ENCODE results near the gene MRPS14. TPM values are rescaled to one million over a fixed set of nuclear protein-coding genes. Genes with fewer than 3 reads are reported as not detected.

Gene MRPS14
- polyA plus RNA-seq, 1 of the 3 experiments (the other 2 are of a cell fraction) = 18.2 TPM

- H3K27ac ChIP-seq (ENCODE audit: low read depth in 2 of 2, low read length in 1 of 2) = peak overlapping the region in 1 of 2 experiments; percentile 83; a peak in 2 of 4 replicates
- H3K4me1 ChIP-seq (ENCODE audit: control insufficient read depth in 1 of 2, insufficient read depth in 2 of 2, low read depth in 1 of 2, low read length in 1 of 2) = peaks cover 8 to 13% of the 10 kb centered on the region in 2 experiments; a peak in 2 of 4 replicates
- H3K9me3 ChIP-seq = no peaks in the 10 kb centered on the region
- no peak overlapping the region for H2AFZ ChIP-seq (ENCODE audit: low read depth)
- peak; percentile 44 for DNase-seq
- CTCF ChIA-PET = interaction anchor here (0.7 to 1.8 kb wide), 6 partner anchors 9 to 231 kb away, joined by 3 to 8 read pairs (median 4); no protein-coding TSS in a partner anchor
- no peak overlapping the region for H3K4me2 ChIP-seq
- H3F3A ChIP-seq (replicated peaks; ENCODE audit: insufficient read depth) = no peaks in the 10 kb centered on the region
- H3K4me3 ChIP-seq (ENCODE audit: low read depth in 2 of 2, low read length in 1 of 2) = no peak overlapping the region
- no peaks in the 10 kb centered on the region for H3K27me3 ChIP-seq (ENCODE audit: insufficient read depth)
- no peaks in the 10 kb centered on the region for H3K79me2 ChIP-seq (ENCODE audit: insufficient read depth)
- POLR2A ChIA-PET = interaction anchor here (0.8 to 1.3 kb wide), 2 partner anchors 15 to 25 kb away, joined by 3 to 4 read pairs; partner anchors contain the start of gene CACYBP
- H4K20me1 ChIP-seq (ENCODE audit: insufficient read depth) = no peaks in the 10 kb centered on the region
- H3K36me3 ChIP-seq (replicated peaks in 1 of 2; ENCODE audit: control insufficient read depth in 1 of 2, insufficient read depth in 2 of 2, low read length in 1 of 2) = peaks cover 0 to 2% of the 10 kb centered on the region in 2 experiments
- H3K9me2 ChIP-seq = no peaks in the 10 kb centered on the region
- 78% methylated on average over 2 of the region's 2 CpGs for WGBS (ENCODE audit: low lambda C conversion rate)
- H3K9ac ChIP-seq = no peak overlapping the region
- no peak for TF ChIP-seq FOXM1 (IDR thresholded peaks at IDR 0.05; ENCODE audit: low read depth)
- TF ChIP-seq NFIC (IDR thresholded peaks at IDR 0.05; ENCODE audit: borderline replicate concordance) = no peak
- no peak for TF ChIP-seq POLR2AphosphoS5 (IDR thresholded peaks at IDR 0.05; ENCODE audit: low read depth, low read length)
- TF ChIP-seq EP300 (IDR thresholded peaks at IDR 0.05; ENCODE audit: borderline replicate concordance in 1 of 2, low read depth in 1 of 2, low read length in 1 of 2) = peak in 1 of 2 experiments; percentile 76; a peak in 2 of 4 replicates
- TF ChIP-seq TCF12 (IDR thresholded peaks at IDR 0.05) = no peak
- peak; percentile 15 for TF ChIP-seq CHD2 (IDR thresholded peaks at IDR 0.05; ENCODE audit: low read length, partially characterized antibody)
- TF ChIP-seq TAF1 (IDR thresholded peaks at IDR 0.05; ENCODE audit: borderline replicate concordance, low read depth, low read length) = no peak
- TF ChIP-seq NRF1 (IDR thresholded peaks at IDR 0.05; ENCODE audit: low read depth, low read length) = no peak
- no peak for TF ChIP-seq RXRA (IDR thresholded peaks at IDR 0.05; ENCODE audit: borderline replicate concordance, low read depth)
- no peak for TF ChIP-seq RFX5 (IDR thresholded peaks at IDR 0.05; ENCODE audit: low read length)
- TF ChIP-seq, protein P1, sequence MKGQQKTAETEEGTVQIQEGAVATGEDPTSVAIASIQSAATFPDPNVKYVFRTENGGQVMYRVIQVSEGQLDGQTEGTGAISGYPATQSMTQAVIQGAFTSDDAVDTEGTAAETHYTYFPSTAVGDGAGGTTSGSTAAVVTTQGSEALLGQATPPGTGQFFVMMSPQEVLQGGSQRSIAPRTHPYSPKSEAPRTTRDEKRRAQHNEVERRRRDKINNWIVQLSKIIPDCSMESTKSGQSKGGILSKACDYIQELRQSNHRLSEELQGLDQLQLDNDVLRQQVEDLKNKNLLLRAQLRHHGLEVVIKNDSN (IDR thresholded peaks at IDR 0.05; ENCODE audit: borderline replicate concordance, low read depth) = no peak
- TF ChIP-seq MEF2A (IDR thresholded peaks at IDR 0.05; ENCODE audit: borderline replicate concordance, low read depth) = no peak
- no peak for TF ChIP-seq USF2 (IDR thresholded peaks at IDR 0.05; ENCODE audit: borderline replicate concordance, low read depth, low read length)
- peak; percentile 62; the same call in 1 of the 2 replicates for TF ChIP-seq RCOR1 (IDR thresholded peaks at IDR 0.05; ENCODE audit: low read length)
- peak; percentile 16 for TF ChIP-seq RAD21 (IDR thresholded peaks at IDR 0.05; ENCODE audit: low read length)
- TF ChIP-seq FOXJ3 (CRISPR knock-in tag; IDR thresholded peaks at IDR 0.05) = no peak
- TF ChIP-seq GATA2 (CRISPR knock-in tag; IDR thresholded peaks at IDR 0.05) = no peak
- TF ChIP-seq, protein P2, sequence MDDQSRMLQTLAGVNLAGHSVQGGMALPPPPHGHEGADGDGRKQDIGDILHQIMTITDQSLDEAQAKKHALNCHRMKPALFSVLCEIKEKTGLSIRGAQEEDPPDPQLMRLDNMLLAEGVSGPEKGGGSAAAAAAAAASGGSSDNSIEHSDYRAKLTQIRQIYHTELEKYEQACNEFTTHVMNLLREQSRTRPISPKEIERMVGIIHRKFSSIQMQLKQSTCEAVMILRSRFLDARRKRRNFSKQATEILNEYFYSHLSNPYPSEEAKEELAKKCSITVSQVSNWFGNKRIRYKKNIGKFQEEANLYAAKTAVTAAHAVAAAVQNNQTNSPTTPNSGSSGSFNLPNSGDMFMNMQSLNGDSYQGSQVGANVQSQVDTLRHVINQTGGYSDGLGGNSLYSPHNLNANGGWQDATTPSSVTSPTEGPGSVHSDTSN (IDR thresholded peaks at IDR 0.05) = no peak
- TF ChIP-seq TEAD4 (IDR thresholded peaks at IDR 0.05; ENCODE audit: borderline replicate concordance, insufficient read depth) = no peak
- TF ChIP-seq SMC3 (IDR thresholded peaks at IDR 0.05; ENCODE audit: low read depth, low read length) = no peak; the same call in 1 of the 2 replicates
- TF ChIP-seq GABPA (IDR thresholded peaks at IDR 0.05; ENCODE audit: low read depth) = no peak
- no peak for TF ChIP-seq MAX (IDR thresholded peaks at IDR 0.05; ENCODE audit: low read depth)
- TF ChIP-seq MXI1 (IDR thresholded peaks at IDR 0.05; ENCODE audit: low read depth, low read length) = peak; percentile 49; the same call in 1 of the 2 replicates
- no peak for TF ChIP-seq ELF1 (IDR thresholded peaks at IDR 0.05)
- no peak for TF ChIP-seq JUND (IDR thresholded peaks at IDR 0.05)
- TF ChIP-seq, protein P3, sequence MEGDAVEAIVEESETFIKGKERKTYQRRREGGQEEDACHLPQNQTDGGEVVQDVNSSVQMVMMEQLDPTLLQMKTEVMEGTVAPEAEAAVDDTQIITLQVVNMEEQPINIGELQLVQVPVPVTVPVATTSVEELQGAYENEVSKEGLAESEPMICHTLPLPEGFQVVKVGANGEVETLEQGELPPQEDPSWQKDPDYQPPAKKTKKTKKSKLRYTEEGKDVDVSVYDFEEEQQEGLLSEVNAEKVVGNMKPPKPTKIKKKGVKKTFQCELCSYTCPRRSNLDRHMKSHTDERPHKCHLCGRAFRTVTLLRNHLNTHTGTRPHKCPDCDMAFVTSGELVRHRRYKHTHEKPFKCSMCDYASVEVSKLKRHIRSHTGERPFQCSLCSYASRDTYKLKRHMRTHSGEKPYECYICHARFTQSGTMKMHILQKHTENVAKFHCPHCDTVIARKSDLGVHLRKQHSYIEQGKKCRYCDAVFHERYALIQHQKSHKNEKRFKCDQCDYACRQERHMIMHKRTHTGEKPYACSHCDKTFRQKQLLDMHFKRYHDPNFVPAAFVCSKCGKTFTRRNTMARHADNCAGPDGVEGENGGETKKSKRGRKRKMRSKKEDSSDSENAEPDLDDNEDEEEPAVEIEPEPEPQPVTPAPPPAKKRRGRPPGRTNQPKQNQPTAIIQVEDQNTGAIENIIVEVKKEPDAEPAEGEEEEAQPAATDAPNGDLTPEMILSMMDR (IDR thresholded peaks at IDR 0.05) = no peak
- TF ChIP-seq, protein P4, sequence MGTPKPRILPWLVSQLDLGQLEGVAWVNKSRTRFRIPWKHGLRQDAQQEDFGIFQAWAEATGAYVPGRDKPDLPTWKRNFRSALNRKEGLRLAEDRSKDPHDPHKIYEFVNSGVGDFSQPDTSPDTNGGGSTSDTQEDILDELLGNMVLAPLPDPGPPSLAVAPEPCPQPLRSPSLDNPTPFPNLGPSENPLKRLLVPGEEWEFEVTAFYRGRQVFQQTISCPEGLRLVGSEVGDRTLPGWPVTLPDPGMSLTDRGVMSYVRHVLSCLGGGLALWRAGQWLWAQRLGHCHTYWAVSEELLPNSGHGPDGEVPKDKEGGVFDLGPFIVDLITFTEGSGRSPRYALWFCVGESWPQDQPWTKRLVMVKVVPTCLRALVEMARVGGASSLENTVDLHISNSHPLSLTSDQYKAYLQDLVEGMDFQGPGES (IDR thresholded peaks at IDR 0.05; ENCODE audit: low read depth, low read length) = no peak
- TF ChIP-seq EZH2phosphoT487 (IDR thresholded peaks at IDR 0.05; ENCODE audit: borderline replicate concordance, low read depth) = no peak
Observed at GRCh38 chr1:174974711-174975119, 48.5 kb downstream of the MRPS14 start.
